ENCODE results near the gene ATXN1. TPM values are rescaled to one million over a fixed set of nuclear protein-coding genes. Genes with fewer than 3 reads are reported as not detected.

ATXN1 gene
- total RNA-seq, 1 donor from 2014 or later, result 33.7 TPM

DNA sequence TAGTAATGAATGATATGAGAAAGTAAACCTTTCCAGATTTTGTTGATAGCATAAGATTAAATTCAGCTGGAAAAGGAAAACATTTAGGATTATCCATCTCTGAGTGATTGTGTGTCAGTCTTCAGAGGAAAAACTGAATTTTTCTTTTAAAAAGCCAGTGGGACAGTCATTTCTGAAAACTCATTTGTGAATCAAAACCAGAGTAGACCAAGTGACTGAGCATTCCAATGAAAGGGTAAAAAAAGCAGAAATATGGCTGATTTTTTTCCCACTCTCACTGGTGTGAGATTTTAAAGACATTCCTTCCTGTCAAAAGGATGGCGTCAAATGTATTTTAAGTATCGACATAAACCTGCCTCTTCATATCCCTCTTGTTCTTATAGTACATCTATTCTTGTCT lies 308.9 kb downstream of the ATXN1 start:
- Mint-ChIP-seq H3K27ac (no peak overlapping the region), H3K36me3 (peaks cover 10% of the 10 kb centered on the region), H3K4me1 (ENCODE audit: unreplicated experiment) (no peaks in the 10 kb centered on the region), H3K9me3 (no peaks in the 10 kb centered on the region), H3K4me3 (no peak overlapping the region), H3K27me3 (no peaks in the 10 kb centered on the region)
- no peak for DNase-seq (ENCODE audit: extremely low spot score, unreplicated experiment)
- TF ChIP-seq, protein P1, sequence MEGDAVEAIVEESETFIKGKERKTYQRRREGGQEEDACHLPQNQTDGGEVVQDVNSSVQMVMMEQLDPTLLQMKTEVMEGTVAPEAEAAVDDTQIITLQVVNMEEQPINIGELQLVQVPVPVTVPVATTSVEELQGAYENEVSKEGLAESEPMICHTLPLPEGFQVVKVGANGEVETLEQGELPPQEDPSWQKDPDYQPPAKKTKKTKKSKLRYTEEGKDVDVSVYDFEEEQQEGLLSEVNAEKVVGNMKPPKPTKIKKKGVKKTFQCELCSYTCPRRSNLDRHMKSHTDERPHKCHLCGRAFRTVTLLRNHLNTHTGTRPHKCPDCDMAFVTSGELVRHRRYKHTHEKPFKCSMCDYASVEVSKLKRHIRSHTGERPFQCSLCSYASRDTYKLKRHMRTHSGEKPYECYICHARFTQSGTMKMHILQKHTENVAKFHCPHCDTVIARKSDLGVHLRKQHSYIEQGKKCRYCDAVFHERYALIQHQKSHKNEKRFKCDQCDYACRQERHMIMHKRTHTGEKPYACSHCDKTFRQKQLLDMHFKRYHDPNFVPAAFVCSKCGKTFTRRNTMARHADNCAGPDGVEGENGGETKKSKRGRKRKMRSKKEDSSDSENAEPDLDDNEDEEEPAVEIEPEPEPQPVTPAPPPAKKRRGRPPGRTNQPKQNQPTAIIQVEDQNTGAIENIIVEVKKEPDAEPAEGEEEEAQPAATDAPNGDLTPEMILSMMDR (conservative IDR thresholded peaks at IDR 0.05), result no peak

DNA sequence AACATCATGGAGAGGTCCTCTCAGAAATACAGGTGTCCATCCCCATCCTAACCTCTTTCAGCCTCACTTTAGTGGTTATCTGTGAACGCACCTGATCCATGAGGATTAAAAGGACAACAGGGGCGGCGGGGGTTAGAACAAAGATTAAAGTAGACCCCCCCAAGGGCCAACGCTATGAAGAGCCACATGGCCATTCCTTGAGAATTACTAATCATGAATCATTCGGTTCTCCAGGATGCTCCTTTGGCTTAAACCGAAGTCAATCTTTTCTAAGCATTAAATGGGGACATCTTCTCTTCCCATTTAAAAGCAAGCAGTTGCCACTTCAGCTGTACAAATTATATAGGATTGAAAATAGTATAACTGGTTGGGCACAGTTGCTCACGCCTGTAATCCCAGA lies 310.4 kb downstream of the ATXN1 start:
- no peaks in the 10 kb centered on the region for H3K4me1 Mint-ChIP-seq (ENCODE audit: unreplicated experiment)
- TF ChIP-seq, protein P1 (conservative IDR thresholded peaks at IDR 0.05), result no peak
- H3K27ac Mint-ChIP-seq, result no peak overlapping the region
- no peaks in the 10 kb centered on the region for H3K9me3 Mint-ChIP-seq
- no peaks in the 10 kb centered on the region for H3K27me3 Mint-ChIP-seq
- H3K4me3 Mint-ChIP-seq, result no peak overlapping the region
- H3K36me3 Mint-ChIP-seq, result peaks cover 8% of the 10 kb centered on the region
- no peak for DNase-seq (ENCODE audit: extremely low spot score, unreplicated experiment)

DNA sequence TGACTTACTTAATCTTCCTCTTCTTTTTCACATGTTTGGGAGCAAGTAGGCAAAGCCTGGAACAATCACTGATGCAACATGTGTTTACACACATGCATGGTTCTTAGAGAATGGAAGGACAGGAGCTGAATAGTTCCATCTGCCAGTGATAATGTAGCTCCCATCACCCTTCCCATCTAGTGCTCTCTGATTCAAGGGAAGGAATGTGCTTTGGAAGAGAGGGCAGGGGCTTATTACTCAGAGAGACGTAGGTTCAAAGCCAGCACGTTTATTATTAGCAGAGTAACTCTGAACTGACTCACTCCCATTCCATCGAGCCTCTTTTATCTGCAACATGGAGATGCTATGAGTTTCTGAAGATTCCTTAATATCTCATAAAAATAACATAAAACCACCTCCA lies 311.0 kb downstream of the ATXN1 start:
- H3K4me3 Mint-ChIP-seq, result no peak overlapping the region
- H3K9me3 Mint-ChIP-seq, result no peaks in the 10 kb centered on the region
- no peaks in the 10 kb centered on the region for H3K4me1 Mint-ChIP-seq (ENCODE audit: unreplicated experiment)
- DNase-seq (ENCODE audit: extremely low spot score, unreplicated experiment), result no peak
- H3K27ac Mint-ChIP-seq, result no peak overlapping the region
- H3K36me3 Mint-ChIP-seq, result peaks cover 5% of the 10 kb centered on the region
- H3K27me3 Mint-ChIP-seq, result no peaks in the 10 kb centered on the region
- TF ChIP-seq, protein P1 (conservative IDR thresholded peaks at IDR 0.05), result no peak

DNA sequence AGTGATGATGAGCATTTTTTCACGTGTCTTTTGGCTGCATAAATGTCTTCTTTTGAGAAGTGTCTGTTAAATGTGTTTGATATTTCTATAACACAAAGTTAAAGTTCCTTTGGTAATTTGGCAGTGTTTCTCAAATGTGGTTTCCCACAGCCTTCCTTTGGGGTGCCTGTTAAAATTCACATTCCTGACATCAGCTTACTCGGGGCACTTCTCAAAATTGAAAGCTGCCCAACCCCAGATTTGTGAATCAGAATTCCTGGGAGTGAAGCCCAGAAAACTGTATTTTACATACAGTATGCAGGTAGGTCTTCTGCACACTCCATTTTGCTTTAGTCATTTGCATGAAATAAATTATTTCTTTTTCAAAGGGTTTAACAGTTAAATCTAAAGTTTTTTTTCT lies 315.0 kb downstream of the ATXN1 start:
- H3K27ac Mint-ChIP-seq, result no peak overlapping the region
- no peak for DNase-seq (ENCODE audit: extremely low spot score, unreplicated experiment)

DNA sequence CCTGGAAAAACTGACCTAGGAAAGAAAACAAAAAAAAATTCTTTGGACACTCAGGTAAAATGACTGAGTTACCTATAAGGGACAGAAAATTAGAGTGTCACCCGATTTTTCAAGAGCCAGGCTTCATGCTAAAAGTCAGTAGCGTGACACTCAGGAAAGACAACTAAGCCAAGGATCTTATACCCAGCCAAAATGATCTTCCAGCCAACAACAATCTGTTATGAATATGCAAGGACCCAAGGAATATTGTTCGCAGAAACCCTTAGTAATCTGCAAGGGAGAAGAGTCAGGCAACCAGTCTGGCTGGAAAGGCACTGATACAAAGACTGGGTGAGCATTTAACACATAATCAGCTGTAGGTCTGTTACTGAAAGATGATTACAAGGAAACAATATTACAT lies 319.2 kb downstream of the ATXN1 start:
- Mint-ChIP-seq H3K4me1 (ENCODE audit: unreplicated experiment) (peaks cover 7% of the 10 kb centered on the region), H3K27ac (no peak overlapping the region), H3K36me3 (no peaks in the 10 kb centered on the region), H3K4me3 (no peak overlapping the region), H3K9me3 (no peaks in the 10 kb centered on the region), H3K27me3 (no peaks in the 10 kb centered on the region)
- DNase-seq (ENCODE audit: extremely low spot score, unreplicated experiment), result no peak
- TF ChIP-seq, protein P1 (conservative IDR thresholded peaks at IDR 0.05), result no peak

More for the DNA sequence above, 315.0 kb downstream of the ATXN1 start:
- no peaks in the 10 kb centered on the region for H3K36me3 Mint-ChIP-seq
- H3K4me1 Mint-ChIP-seq (ENCODE audit: unreplicated experiment), result peaks cover 7% of the 10 kb centered on the region
- TF ChIP-seq, protein P1 (conservative IDR thresholded peaks at IDR 0.05), result no peak
- no peak overlapping the region for H3K4me3 Mint-ChIP-seq
- H3K27me3 Mint-ChIP-seq, result no peaks in the 10 kb centered on the region
- H3K9me3 Mint-ChIP-seq, result no peaks in the 10 kb centered on the region

DNA sequence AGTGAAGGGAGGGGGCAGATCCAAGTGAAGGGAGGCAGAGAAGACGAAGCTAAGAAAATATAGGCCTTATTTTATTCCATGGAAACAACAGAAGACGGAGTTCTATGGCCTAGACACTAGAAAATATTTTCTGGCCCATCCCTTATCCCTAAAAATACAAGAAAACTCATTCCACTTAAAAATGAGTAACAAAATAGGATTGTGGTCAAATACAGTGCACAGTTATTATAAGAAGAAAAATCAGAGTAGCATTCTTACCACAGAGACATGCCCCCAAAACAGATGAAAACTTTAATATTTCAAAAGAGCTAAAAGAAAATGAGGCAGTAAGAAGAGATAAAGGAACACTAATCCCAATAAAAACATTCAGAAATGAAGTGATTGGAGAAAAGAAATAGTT lies 320.0 kb downstream of the ATXN1 start:
- H3K4me1 Mint-ChIP-seq (ENCODE audit: unreplicated experiment), result peaks cover 7% of the 10 kb centered on the region
- no peaks in the 10 kb centered on the region for H3K27me3 Mint-ChIP-seq
- H3K9me3 Mint-ChIP-seq, result no peaks in the 10 kb centered on the region
- H3K36me3 Mint-ChIP-seq, result no peaks in the 10 kb centered on the region
- no peak for DNase-seq (ENCODE audit: extremely low spot score, unreplicated experiment)
- TF ChIP-seq, protein P1 (conservative IDR thresholded peaks at IDR 0.05), result no peak
- H3K27ac Mint-ChIP-seq, result no peak overlapping the region
- H3K4me3 Mint-ChIP-seq, result no peak overlapping the region
